ENCODE measurements around the gene LDLRAD3. TPM values are rescaled to one million over a fixed set of nuclear protein-coding genes. Genes with fewer than 3 reads are reported as not detected.

Gene LDLRAD3
- total RNA-seq, 1 experiment from 2014 or later = 19.0 TPM

DNA sequence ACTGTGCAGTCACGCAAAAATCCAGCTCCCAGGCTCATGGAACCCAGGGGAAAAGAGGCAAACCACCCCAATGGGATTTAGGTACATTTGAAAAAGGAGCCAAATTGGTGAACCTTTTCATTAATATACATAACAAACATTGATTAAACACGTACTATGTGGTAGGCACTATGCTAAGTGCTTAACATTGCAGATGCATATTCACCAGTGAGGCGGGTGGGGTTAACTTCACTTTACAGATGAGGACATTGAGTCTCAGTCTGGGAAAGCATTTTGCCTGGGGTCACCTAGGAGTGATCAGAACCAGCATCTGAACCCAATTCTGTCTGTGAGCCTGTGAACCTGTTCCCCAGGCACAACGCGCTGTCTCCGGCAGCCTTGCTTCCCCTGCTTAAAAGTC lies 199.0 kb downstream of the LDLRAD3 start (continued):
- TF ChIP-seq, protein P1, sequence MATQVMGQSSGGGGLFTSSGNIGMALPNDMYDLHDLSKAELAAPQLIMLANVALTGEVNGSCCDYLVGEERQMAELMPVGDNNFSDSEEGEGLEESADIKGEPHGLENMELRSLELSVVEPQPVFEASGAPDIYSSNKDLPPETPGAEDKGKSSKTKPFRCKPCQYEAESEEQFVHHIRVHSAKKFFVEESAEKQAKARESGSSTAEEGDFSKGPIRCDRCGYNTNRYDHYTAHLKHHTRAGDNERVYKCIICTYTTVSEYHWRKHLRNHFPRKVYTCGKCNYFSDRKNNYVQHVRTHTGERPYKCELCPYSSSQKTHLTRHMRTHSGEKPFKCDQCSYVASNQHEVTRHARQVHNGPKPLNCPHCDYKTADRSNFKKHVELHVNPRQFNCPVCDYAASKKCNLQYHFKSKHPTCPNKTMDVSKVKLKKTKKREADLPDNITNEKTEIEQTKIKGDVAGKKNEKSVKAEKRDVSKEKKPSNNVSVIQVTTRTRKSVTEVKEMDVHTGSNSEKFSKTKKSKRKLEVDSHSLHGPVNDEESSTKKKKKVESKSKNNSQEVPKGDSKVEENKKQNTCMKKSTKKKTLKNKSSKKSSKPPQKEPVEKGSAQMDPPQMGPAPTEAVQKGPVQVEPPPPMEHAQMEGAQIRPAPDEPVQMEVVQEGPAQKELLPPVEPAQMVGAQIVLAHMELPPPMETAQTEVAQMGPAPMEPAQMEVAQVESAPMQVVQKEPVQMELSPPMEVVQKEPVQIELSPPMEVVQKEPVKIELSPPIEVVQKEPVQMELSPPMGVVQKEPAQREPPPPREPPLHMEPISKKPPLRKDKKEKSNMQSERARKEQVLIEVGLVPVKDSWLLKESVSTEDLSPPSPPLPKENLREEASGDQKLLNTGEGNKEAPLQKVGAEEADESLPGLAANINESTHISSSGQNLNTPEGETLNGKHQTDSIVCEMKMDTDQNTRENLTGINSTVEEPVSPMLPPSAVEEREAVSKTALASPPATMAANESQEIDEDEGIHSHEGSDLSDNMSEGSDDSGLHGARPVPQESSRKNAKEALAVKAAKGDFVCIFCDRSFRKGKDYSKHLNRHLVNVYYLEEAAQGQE (IDR thresholded peaks at IDR 0.05; ENCODE audit: low read depth) = no peak
- no peak for TF ChIP-seq JUND (IDR thresholded peaks at IDR 0.05)

DNA sequence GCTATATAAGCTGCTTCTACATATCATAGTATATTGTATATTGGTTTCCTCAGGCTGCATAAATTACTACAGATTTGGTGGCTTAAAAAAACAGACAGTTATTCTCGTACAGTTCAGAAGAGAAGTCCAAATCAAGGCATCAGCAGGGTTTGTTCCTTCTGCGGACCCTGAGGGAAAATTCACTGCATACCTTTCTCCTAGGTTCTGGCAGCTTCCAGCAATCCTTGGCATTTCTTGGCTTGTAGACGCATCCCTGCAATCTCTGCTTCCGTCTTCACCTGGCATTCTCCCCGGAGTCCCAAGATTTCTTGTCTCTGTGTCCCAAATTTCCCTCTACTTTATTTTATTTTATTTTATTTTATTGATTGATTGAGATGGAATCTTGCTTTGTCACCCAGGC lies 202.6 kb downstream of the LDLRAD3 start:
- ChIA-PET CTCF (no interaction called here), RAD21 (ENCODE audit: low non-redundant PET in 1 of 2, low total read pairs in 2 of 2, uncharacterized antibody in 2 of 2, unreplicated experiment in 2 of 2) (no interaction called here), POLR2A (no interaction called here)
- H3K79me2 ChIP-seq (ENCODE audit: insufficient read depth, low read length) = no peaks in the 10 kb centered on the region
- no peak overlapping the region for H3K27ac ChIP-seq (ENCODE audit: low read depth, low read length)
- no peaks in the 10 kb centered on the region for H3K27me3 ChIP-seq (ENCODE audit: insufficient read depth, low read length)
- H3K4me2 ChIP-seq (ENCODE audit: low read length) = no peak overlapping the region
- no peaks in the 10 kb centered on the region for H3K9me2 ChIP-seq (ENCODE audit: insufficient read depth)
- BruUV-seq (replicated peaks) = no TSS peak
- H3K36me3 ChIP-seq (ENCODE audit: control insufficient read depth in 1 of 2, insufficient read depth in 2 of 2, low read length in 2 of 2) = no peaks in the 10 kb centered on the region
- no peak overlapping the region for H2AFZ ChIP-seq (ENCODE audit: low read depth, low read length, poor library complexity, severe bottlenecking)
- no peaks in the 10 kb centered on the region for H4K20me1 ChIP-seq (ENCODE audit: insufficient read depth)
- no peak overlapping the region for H3K9ac ChIP-seq (ENCODE audit: low read length)
- intact Hi-C loops (cut with micrococcal nuclease) = loop anchor here (10.0 kb wide), 1 partner anchor 432 kb away; no protein-coding TSS in a partner anchor
- H3K4me1 ChIP-seq (ENCODE audit: control insufficient read depth in 1 of 2, insufficient read depth in 2 of 2, low read length in 2 of 2) = peaks cover 22 to 45% of the 10 kb centered on the region in 2 experiments
- no peak overlapping the region for H3K4me3 ChIP-seq (replicated peaks in 1 of 2; ENCODE audit: low read depth in 1 of 2, low read length in 2 of 2)
- ATAC-seq = no peak
- H3K9me3 ChIP-seq (ENCODE audit: control insufficient read depth in 1 of 2, insufficient read depth in 1 of 2, low read depth in 1 of 2, low read length in 2 of 2) = no peaks in the 10 kb centered on the region
- TF ChIP-seq SIN3A (IDR thresholded peaks at IDR 0.05; ENCODE audit: low read depth) = no peak
- TF ChIP-seq YY1 (IDR thresholded peaks at IDR 0.05; ENCODE audit: extremely low read depth, insufficient replicate concordance, low read depth, low read length) = no peak
- no peak for TF ChIP-seq EZH2phosphoT487 (IDR thresholded peaks at IDR 0.05; ENCODE audit: borderline replicate concordance)
- TF ChIP-seq, protein P2, sequence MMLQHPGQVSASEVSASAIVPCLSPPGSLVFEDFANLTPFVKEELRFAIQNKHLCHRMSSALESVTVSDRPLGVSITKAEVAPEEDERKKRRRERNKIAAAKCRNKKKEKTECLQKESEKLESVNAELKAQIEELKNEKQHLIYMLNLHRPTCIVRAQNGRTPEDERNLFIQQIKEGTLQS (IDR thresholded peaks at IDR 0.05) = no peak
- TF ChIP-seq ZFX (IDR thresholded peaks at IDR 0.05) = no peak
- TF ChIP-seq SP1 (IDR thresholded peaks at IDR 0.05; ENCODE audit: low read depth) = no peak
- TF ChIP-seq CEBPB (IDR thresholded peaks at IDR 0.05; ENCODE audit: low read depth) = no peak
- TF ChIP-seq FOSL1 (IDR thresholded peaks at IDR 0.05; ENCODE audit: low read depth) = no peak
- TF ChIP-seq RAD21 (IDR thresholded peaks at IDR 0.05; ENCODE audit: low read depth) = no peak
- TF ChIP-seq, protein P3, sequence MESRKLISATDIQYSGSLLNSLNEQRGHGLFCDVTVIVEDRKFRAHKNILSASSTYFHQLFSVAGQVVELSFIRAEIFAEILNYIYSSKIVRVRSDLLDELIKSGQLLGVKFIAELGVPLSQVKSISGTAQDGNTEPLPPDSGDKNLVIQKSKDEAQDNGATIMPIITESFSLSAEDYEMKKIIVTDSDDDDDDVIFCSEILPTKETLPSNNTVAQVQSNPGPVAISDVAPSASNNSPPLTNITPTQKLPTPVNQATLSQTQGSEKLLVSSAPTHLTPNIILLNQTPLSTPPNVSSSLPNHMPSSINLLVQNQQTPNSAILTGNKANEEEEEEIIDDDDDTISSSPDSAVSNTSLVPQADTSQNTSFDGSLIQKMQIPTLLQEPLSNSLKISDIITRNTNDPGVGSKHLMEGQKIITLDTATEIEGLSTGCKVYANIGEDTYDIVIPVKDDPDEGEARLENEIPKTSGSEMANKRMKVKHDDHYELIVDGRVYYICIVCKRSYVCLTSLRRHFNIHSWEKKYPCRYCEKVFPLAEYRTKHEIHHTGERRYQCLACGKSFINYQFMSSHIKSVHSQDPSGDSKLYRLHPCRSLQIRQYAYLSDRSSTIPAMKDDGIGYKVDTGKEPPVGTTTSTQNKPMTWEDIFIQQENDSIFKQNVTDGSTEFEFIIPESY (IDR thresholded peaks at IDR 0.05; ENCODE audit: extremely low read depth, insufficient replicate concordance, low read length) = no peak
- TF ChIP-seq TCF7L2 (IDR thresholded peaks at IDR 0.05; ENCODE audit: borderline replicate concordance, extremely low read depth, insufficient read depth, insufficient read length) = no peak
- TF ChIP-seq POLR2AphosphoS5 (IDR thresholded peaks at IDR 0.05; ENCODE audit: low read depth, low read length) = no peak
- TF ChIP-seq ZNF274 (IDR thresholded peaks at IDR 0.05; ENCODE audit: low read depth, low read length) = no peak
- no peak for TF ChIP-seq SRF (IDR thresholded peaks at IDR 0.05; ENCODE audit: low read depth)
- TF ChIP-seq, protein P4, sequence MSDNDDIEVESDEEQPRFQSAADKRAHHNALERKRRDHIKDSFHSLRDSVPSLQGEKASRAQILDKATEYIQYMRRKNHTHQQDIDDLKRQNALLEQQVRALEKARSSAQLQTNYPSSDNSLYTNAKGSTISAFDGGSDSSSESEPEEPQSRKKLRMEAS (IDR thresholded peaks at IDR 0.05) = no peak
- DNase-seq (ENCODE audit: low read depth, low spot score) = no peak
